Progenitor cell of endocrine pancreas (in vitro differentiated cells): ENCODE data around the gene YWHAE. TPM values are rescaled to one million over a fixed set of nuclear protein-coding genes. Genes with fewer than 3 reads are reported as not detected.

ENCODE experiments used
- DNase-seq: peaks from one replicate; pipeline ENCODE4 v3.0.0; 2021; ENCODE audit warnings: low spot score; ENCODE audit not compliant: unreplicated experiment
- H3K27ac Mint-ChIP-seq: 2 replicates; pipeline ENCODE4 v1.8.0; 2021; ENCODE audit warnings: mild to moderate bottlenecking, moderate library complexity, mixed read lengths
- H3K27me3 Mint-ChIP-seq: 2 replicates; pipeline ENCODE4 v1.8.0; 2021; ENCODE audit warnings: mixed read lengths
- H3K36me3 Mint-ChIP-seq: 2 replicates; pipeline ENCODE4 v1.8.0; 2022; ENCODE audit warnings: mixed read lengths; ENCODE audit not compliant: insufficient read depth
- H3K4me1 Mint-ChIP-seq: 2 replicates; pipeline ENCODE4 v1.8.0; 2021; ENCODE audit warnings: low read depth, mixed read lengths
- H3K4me3 Mint-ChIP-seq: 2 replicates; pipeline ENCODE4 v1.8.0; 2021; ENCODE audit warnings: low read depth, mild to moderate bottlenecking, moderate library complexity, mixed read lengths
- H3K9me3 Mint-ChIP-seq: 2 replicates; pipeline ENCODE4 v1.8.0; 2021; ENCODE audit warnings: low read depth, mixed read lengths
- total RNA-seq: library from RNA; stranded (reverse); gene quantifications from 2 replicates; pipeline ENCODE4 v1.2.1, GENCODE V29; 2021
- TF ChIP-seq, protein P1 (sequence below): fragments of 200-600 bp; sonication (generic); IDR thresholded peaks from one replicate; pipeline ENCODE4 v1.5.0; 2021; ENCODE audit warnings: antibody characterized with exemption, mild to moderate bottlenecking; ENCODE audit not compliant: unreplicated experiment

YWHAE gene
- total RNA-seq, 1 donor from 2014 or later: 951 TPM

DNA sequence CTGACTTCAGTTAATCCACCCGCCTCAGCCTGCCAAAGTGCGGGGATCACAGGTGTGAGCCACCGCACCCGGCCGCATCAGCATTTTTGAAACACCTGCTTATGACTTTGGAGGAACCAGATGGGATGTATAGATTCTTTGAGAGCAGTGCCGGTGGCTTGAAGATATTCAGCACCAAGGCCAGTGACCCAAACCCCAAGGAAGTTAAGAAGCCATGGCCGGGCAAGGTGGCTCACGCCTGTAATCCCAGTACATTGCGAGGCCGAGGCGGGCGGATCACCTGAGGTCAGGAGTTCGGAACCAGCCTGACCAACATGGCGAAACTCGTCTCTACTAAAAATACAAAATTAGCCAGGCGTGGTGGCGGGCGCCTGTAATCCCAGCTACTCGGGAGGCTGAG lies 76.7 kb downstream of the YWHAE start:
- DNase-seq: no peak
- Mint-ChIP-seq H3K4me3 (no peak overlapping the region), H3K27ac (no peak overlapping the region), H3K9me3 (no peaks in the 10 kb centered on the region), H3K4me1 (no peaks in the 10 kb centered on the region), H3K27me3 (peaks cover 24% of the 10 kb centered on the region), H3K36me3 (no peaks in the 10 kb centered on the region)
- TF ChIP-seq, protein P1, sequence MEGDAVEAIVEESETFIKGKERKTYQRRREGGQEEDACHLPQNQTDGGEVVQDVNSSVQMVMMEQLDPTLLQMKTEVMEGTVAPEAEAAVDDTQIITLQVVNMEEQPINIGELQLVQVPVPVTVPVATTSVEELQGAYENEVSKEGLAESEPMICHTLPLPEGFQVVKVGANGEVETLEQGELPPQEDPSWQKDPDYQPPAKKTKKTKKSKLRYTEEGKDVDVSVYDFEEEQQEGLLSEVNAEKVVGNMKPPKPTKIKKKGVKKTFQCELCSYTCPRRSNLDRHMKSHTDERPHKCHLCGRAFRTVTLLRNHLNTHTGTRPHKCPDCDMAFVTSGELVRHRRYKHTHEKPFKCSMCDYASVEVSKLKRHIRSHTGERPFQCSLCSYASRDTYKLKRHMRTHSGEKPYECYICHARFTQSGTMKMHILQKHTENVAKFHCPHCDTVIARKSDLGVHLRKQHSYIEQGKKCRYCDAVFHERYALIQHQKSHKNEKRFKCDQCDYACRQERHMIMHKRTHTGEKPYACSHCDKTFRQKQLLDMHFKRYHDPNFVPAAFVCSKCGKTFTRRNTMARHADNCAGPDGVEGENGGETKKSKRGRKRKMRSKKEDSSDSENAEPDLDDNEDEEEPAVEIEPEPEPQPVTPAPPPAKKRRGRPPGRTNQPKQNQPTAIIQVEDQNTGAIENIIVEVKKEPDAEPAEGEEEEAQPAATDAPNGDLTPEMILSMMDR: no peak

DNA sequence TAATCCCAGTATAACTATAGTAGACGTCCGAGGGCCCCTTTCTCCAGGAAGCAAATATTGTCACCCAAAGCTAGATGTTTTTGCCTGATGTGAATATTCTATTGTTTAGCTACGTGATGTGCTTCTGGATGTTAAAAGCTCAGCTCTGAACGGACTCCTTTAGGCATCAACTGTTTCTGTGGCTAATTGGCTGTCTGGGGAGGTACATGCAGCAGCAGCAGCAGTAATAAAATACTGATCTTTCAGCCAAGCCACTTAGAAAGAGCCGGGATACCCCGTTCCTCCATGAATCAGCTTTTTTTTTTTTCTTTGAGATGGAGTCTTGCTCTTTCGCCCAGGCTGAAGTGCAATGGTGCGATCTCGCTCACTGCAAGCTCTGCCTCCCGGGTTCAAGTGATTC lies 77.5 kb downstream of the YWHAE start:
- Mint-ChIP-seq H3K36me3 (no peaks in the 10 kb centered on the region), H3K4me1 (no peaks in the 10 kb centered on the region), H3K27me3 (peaks cover 24% of the 10 kb centered on the region), H3K9me3 (no peaks in the 10 kb centered on the region), H3K27ac (no peak overlapping the region), H3K4me3 (no peak overlapping the region)
- DNase-seq: no peak
- TF ChIP-seq, protein P1: no peak

DNA sequence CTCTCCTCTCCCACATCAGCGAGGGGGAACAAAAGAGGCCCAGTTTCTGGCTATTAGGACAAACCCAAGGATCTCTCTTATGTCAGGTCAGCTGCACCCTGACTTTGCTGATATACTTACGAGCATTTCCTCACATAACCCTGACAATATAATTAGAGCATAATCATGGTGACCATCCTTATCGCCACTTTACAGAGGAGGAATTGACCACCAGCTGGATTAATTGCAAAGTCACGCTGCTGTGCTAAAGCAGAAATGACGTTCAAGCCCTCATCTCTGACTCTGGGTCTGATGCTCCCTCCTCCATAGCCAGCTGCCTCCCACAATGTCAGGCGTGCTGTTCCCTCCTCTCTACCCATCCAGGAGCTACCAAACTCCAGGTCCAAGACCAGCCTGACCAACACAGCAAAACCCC lies 78.0 kb downstream of the YWHAE start:
- no peaks in the 10 kb centered on the region for H3K9me3 Mint-ChIP-seq
- peaks cover 24% of the 10 kb centered on the region for H3K27me3 Mint-ChIP-seq
- no peak overlapping the region for H3K4me3 Mint-ChIP-seq
- no peaks in the 10 kb centered on the region for H3K36me3 Mint-ChIP-seq
- H3K27ac Mint-ChIP-seq: no peak overlapping the region
- no peak for DNase-seq
- TF ChIP-seq, protein P1: no peak
- H3K4me1 Mint-ChIP-seq: no peaks in the 10 kb centered on the region

DNA sequence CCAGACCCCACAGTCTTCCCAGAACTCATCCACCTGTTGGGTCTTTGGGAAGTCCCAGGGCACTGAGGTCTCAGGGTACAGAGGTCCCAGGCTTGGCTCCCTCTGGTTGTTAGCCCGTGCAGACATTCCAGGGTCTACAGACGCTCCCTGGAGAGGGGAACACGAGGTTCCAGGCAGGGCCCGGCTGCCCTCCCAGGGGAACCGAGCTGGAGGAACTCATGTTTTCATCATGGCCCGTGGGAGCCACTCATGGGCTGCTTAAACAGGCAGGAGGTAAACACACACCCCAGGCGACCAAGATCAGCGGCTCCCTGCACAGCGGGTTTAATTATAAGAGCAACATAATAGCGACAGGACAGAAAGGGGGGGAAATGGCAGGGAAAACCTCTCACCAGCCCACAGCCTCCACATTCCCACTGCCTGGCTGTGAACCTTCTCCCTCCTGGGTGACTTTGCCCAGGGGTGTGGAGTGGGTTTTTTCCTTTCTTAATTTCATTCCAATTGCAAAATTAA lies 84.1 kb downstream of the YWHAE start:
- no peak for DNase-seq
- TF ChIP-seq, protein P1: no peak
- H3K9me3 Mint-ChIP-seq: no peaks in the 10 kb centered on the region

DNA sequence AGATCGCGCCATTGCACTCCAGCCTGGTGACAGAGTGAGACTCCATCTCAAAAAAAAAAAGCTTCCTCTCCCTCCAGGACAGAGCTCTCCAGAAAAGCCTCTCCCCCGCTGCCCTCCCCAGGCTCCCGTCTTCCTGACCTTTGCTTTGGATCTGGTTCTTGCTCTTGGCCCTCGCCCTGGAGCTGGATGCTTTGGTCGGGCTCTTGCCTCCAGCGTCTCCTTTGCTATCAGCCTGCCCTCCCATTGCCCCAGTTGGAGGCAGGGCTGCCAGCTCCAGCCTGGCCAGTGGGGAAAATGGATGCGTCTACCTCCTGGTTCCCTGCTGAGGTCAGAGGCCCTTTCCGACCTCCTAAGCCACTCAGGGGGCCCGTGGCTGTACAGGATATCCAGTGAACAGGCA lies 84.6 kb downstream of the YWHAE start:
- H3K4me1 Mint-ChIP-seq: peaks cover 2% of the 10 kb centered on the region
- no peaks in the 10 kb centered on the region for H3K36me3 Mint-ChIP-seq
- no peaks in the 10 kb centered on the region for H3K9me3 Mint-ChIP-seq
- no peak overlapping the region for H3K4me3 Mint-ChIP-seq
- no peak overlapping the region for H3K27ac Mint-ChIP-seq
- TF ChIP-seq, protein P1: no peak
- DNase-seq: no peak
- peaks cover 20% of the 10 kb centered on the region for H3K27me3 Mint-ChIP-seq

More for the DNA sequence above, 84.1 kb downstream of the YWHAE start:
- peaks cover 2% of the 10 kb centered on the region for H3K4me1 Mint-ChIP-seq
- peaks cover 23% of the 10 kb centered on the region for H3K27me3 Mint-ChIP-seq
- no peaks in the 10 kb centered on the region for H3K36me3 Mint-ChIP-seq
- no peak overlapping the region for H3K27ac Mint-ChIP-seq
- H3K4me3 Mint-ChIP-seq: no peak overlapping the region
